ENCODE data around the gene CTSW.

CTSW gene

GRCh38 chr11:65906602-65907001 is 27.0 kb downstream of the CTSW start:
- no peak for DNase-seq

- DNase-seq: no peak
Measured at GRCh38 chr11:65907878-65908277, 28.2 kb downstream of the CTSW start.

GRCh38 chr11:65911682-65912568 is 32.3 kb downstream of the CTSW start:
- DNase-seq: peak; percentile 74

DNA sequence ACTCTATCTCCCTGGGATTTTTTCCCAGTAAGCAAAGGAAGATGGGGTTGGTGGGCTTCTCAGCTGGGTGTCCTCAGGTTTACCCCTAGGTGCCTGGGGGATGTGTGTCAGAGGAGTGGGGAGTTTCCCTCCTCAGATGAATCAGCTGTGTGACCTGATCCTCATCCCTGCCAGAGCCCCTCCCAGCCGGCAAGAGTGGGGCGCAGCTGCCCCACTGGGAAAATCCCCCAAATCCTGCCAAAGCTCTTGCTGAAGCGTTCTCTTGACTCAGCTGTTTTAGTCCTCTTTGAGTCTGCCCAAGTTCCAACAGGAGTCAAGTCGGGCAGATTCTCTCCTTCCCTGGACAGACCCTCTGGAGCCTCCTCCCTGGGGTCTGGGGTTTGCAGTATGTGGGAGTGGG is 33.2 kb downstream of the CTSW start:
- no peak for DNase-seq

- DNase-seq: no peak
Measured at GRCh38 chr11:65915101-65915820, 35.6 kb downstream of the CTSW start.

DNA sequence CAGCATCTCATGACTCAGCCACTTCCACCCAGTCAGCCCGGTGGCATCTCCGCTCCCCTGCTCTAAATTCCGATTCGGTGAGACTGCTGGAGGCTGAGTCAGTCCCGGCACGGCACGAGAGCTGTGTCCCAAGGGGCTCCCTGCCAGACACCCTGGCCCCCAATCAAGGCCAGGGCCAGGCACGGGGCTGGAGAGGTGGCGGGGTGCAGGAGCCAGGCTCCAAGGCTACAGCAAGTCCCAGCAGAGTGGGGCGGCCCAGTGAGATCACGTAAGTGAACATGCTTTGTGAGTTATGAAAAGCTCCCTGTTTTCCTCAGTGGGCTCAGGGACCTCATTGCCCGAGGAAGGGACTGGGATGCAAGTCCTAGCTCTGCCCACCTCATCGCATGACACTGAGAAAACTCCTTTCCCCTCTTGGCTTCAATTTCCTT is 36.2 kb downstream of the CTSW start:
- DNase-seq: no peak

- DNase-seq: no peak
Measured at GRCh38 chr11:65916391-65916790, 36.8 kb downstream of the CTSW start.

DNA sequence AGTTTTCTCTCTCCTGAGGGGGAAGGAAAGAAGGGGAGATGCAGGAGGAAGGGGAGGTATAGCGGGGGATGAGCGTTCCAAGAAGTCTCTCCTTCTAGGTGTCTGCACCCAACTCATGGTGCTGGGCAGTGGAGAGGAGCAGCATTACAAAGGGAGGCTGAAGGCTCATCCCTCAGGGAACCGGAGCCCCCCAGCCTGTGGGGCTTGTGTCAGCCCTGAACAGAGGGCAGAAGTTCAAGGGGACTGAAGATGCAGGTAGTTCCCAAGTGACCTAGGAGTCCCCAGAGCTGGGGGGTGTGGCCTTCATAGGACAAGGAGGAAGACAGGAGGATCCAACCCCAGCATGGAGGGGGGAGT is 37.4 kb downstream of the CTSW start:
- DNase-seq: no peak

- no peak for DNase-seq
Measured at GRCh38 chr11:65917434-65918210, 38.0 kb downstream of the CTSW start.

DNA sequence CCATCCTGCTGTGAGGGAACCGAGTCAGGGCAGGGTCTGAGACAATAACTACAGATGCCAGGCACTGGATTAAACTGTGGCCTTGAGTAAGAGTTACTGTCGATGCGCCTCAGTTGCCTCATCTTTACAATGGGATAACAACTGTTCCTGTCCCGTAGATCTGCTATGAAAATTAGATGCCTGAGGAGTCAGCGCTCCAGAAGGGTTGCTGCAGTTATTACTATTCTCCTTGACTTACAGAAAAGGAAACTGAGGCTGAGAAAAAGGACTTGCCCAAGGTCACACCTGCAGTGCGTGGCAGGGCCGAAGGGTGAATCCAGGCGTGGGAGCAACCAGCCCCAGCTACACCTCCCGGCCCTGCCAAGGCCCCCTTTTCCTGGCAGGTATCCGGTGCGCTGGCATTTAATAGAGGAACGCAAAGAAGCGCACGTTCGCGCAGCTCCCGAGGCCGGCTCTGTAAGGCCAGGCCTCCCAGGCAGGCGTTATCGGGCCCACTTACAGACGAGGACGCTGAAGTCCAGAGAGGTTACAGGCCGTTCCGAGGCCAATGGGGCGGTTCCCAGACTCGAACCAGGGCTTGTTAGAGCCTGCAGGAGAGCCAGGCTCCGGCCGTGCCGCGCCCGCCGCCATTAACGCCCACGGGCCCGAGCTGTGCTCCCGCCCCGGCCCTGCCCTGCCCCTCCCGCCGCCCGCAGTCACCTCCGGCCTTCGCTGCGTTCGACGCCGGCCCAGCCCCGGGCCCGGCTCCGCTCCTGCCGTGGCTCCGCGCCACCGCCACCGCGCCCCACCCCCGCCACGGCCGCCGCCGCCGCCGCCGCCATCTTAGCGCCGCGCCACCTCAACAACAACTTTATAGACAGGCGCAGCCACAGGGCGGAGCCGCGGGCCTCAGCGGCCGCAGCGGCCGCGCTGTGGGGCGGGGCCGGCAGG is 38.8 kb downstream of the CTSW start, which contains the start of gene C11orf68:
Gene C11orf68, minus strand, starts transcription at position 852 of the 930 bp plus-strand sequence. Its CDS starts 31 bp downstream, at position 821.
- DNase-seq: peak; percentile 77

DNA sequence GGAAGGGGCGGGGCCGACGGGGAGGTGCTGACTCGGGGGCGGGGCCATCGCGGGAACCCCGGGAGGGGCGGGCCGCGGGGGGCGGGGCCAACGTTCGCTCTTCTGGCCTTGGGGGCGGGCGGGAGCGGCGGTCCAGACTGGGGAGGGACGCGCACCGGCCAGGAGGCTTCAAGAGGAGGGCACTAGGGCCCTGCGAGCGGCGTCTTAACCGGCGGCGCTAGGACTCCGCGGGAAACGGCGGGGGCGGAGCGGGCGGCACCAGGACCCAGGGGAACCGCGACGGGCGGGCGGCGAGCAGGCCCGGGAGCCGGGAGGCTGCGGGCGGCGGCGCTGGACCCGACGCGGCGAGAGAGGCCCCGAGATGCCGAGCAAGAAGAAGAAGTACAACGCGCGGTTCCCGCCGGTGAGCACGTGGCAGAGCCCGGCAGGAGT is 39.5 kb downstream of the CTSW start, which contains the start of gene DRAP1:
Gene DRAP1, plus strand, starts transcription at position 286 of the 432 bp plus-strand sequence. Its CDS starts 76 bp downstream, at position 362.
- peak; percentile 99 for DNase-seq

DNA sequence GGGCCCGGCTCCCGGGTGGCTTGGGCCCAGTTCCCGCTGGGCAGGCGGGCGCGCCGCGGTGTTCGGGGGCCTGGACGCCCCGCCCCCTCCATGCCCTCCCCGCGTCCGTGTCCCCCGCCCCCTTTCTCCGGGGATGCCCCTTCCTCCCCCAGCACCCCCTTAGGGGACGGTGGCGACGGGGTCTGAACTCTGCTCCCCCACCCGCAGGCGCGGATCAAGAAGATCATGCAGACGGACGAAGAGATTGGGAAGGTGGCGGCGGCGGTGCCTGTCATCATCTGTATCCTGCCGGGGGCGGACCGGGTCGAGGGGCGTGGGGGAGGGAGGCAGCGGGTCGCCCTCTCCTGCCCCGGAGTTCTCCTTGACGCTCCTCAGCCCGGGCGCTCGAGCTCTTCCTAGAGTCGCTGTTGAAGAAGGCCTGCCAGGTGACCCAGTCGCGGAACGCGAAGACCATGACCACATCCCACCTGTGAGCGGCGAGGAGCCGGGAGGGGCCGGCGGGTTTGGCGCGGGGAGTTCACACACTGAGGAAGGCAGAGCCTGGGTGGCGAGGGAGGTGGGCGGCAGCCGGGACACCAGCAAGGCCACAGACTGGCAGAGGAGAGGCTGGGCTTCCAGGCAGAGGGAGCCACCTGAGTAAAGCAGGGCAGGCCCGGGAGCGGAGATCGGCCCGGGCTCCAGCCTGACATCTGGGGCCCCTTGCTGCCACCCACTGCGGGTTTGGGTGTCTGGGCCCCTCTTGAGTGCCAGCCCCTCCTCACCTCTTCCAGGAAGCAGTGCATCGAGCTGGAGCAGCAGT is 40.1 kb downstream of the CTSW start:
- DNase-seq: peak; percentile 69

DNA sequence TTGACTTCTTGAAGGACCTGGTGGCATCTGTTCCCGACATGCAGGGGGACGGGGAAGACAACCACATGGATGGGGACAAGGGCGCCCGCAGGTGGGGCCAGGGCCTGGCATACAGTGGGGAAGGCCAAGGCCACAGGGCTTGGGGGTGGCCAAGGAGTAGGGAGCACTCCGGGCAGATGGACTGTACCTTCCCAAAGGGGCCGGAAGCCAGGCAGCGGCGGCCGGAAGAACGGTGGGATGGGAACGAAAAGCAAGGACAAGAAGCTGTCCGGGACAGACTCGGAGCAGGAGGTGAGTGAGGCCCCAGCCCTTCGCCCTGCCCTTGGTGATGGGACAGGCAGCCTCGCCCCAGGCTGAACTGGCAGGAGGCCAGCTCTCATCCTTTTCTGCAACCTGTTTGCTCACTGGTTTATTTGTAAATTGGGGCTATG is 40.8 kb downstream of the CTSW start:
- no peak for DNase-seq

DNA sequence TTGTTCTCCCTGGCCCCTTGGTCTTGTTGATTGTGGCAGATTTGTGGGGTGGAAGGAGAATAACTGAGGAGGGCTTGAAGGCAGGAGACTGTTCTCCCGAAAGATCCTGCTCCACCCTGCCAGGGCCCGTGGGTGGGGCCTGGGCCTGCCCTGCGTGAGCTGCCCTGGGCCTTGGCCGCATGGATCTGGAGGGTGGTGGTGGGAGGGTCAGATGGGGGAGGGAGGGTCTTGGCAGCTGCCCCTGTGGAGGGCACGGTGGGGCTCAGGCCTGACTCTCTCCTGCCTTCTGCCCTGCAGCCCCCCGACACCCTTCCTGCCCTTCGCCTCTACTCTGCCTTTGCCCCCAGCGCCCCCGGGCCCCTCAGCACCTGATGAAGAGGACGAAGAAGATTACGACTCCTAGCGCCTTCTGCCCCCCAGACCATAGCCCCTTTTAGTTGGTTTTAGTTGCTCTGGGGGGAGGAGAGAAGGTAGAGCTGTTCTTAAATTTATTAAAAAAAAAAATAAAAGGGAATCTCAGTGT is 41.5 kb downstream of the CTSW start:
- no peak for DNase-seq

DNA sequence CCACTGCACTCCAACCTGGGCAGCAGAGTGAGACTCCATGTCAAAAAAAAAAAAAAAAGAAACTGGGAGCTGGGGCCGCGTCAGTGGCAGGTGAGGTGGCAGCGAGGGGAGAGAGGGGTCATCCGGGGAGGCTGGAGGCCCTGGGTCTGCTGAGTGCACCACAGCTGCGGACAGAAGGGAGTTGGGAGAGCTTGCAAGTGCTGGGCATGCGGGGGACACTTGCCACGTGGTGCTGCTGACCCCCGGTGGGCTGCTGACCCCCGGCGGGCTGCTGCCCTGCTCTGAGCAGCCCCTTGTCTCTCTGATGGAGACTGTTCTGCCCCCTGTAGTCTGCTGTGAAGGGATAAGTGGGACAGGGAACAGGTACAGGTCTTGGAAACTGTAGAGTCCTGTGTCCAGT is 42.2 kb downstream of the CTSW start:
- no peak for DNase-seq

- DNase-seq: no peak
Measured at GRCh38 chr11:65922565-65922964, 42.9 kb downstream of the CTSW start.

DNA sequence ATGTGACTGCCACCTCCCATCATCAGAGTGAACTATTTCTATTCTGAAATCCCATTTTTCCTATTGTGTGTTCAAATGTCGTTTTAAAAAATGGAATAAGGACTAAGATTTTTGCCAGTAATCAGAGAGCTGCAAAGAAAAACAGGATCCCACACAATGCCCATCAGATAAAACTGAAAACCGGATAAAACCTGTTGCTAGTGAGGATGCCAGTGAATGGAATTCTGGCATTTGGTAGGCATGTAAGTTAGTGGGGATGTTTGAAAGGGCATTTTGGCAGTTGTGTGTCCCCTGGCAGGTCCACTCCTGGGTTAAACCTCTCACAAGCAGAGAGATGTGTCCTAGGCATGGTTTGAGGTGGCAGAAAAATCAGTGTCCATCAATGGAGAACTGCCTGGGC is 45.8 kb downstream of the CTSW start:
- no peak for DNase-seq

DNA sequence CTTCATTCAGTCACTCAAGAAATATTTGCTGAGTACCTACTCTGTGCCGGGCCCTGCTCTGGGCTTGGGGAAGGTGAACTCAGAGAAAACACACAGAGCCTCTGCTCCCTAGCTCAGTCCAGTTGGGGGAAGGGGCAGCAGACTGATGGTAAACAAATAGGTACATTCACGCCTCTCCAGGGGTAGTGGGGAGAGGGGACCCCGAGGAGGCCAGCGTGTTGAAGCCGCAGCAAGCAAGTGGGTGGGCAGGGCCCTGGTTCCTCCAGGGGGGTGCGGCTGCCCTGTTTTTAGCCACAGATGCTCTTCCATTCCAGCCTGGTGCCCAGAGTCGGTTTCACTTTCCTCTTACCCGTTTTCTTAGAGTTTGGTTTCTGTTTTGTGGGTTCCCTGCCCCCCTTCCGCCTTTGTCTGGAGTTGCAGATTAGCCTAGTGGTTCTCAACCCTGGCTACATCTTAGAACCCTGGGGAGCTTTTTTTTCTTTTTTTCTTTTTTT is 48.3 kb downstream of the CTSW start:
- DNase-seq: no peak

- DNase-seq: no peak
Measured at GRCh38 chr11:65928667-65929066, 49.0 kb downstream of the CTSW start.

DNA sequence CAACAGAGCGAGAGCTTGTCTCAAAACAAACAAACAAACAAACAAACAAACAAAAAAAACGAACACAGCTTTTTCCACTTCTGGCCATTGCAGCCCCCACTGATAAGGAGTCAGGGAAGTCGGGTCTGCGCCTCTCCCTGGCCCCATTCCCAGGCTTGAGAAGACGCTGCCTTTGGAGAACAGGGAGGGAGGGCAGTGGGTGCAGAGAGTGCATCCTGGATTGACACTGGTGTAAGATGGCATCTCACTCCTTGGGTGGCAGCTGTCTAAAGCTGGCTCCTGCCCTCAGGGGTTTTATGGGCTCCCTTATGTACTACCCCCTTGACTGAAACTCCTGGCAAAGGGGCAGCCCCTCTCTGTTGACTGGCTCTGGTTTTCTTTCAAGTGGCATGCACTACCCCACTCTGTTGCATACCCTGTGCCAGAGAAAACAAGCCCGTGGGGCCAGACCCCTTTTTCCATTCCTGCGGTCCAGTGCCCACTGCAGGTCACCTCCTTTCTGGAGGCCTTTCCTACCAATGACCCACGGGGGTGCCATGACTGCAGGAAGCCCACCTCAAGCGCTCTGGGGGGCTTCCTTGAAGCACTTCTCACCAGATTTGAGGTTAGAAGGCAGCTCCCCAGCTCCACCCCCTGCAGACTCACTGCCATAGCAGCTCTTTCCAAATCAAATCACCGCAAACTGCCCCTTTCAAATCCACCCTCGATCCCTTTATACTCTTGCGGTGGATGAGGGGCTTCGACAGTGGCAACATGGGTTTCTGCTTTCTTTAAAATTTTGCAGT is 52.3 kb downstream of the CTSW start:
- DNase-seq: no peak
